Heart left ventricle (tissue), 16 donors: ENCODE data around the gene TOLLIP. TPM values are rescaled to one million over a fixed set of nuclear protein-coding genes. Genes with fewer than 3 reads are reported as not detected.
A peak's percentile ranks its signal among the peaks of the same experiment; 100 is the strongest.

ENCODE experiments used
- ATAC-seq, 4 donors: fragments of 200-7000 bp; cut with Tn5 transposase; one replicate each; pipeline ENCODE4 v1.9.1; 2020 to 2022; ENCODE audit warnings: moderate library complexity in 4 of 4, mild to moderate bottlenecking in 3 of 4, moderate number of reproducible peaks in 1 of 4
- DNase-seq, 5 donors: peaks; one replicate each; pipeline ENCODE4 v3.0.0-alpha.2; 2020
- H3K27ac ChIP-seq, 12 donors: fragments of 200-600 bp; sonication (generic) in 4 of 12; one replicate each; pipeline versions ENCODE4 v1.5.0 to v1.8.0; 2016 to 2022; ENCODE audit warnings: mild to moderate bottlenecking in 2 of 12
- H3K27me3 ChIP-seq, 9 donors: fragments of 200-600 bp; sonication (generic) in 2 of 9; one replicate each; pipeline versions ENCODE4 v1.5.1 to v1.8.0; 2016 to 2022; ENCODE audit warnings: mild to moderate bottlenecking in 3 of 9
- H3K36me3 ChIP-seq, 9 donors: fragments of 200-600 bp; sonication (generic) in 2 of 9; one replicate each; pipeline versions ENCODE4 v1.5.0 to v1.8.0; 2018 to 2022; ENCODE audit warnings: mild to moderate bottlenecking in 2 of 9
- H3K4me1 ChIP-seq, 12 donors: fragments of 200-600 bp; sonication (generic) in 4 of 12; one replicate each; pipeline versions ENCODE4 v1.5.0 to v1.8.0; 2016 to 2022; ENCODE audit warnings: mild to moderate bottlenecking in 3 of 12
- H3K4me3 ChIP-seq, 12 donors: fragments of 200-600 bp; sonication (generic) in 4 of 12; one replicate each; pipeline versions ENCODE4 v1.5.0 to v1.8.0; 2017 to 2022; ENCODE audit warnings: mild to moderate bottlenecking in 9 of 12, moderate library complexity in 4 of 12
- H3K9me3 ChIP-seq, 12 donors: fragments of 200-600 bp; sonication (generic) in 4 of 12; one replicate each; pipeline versions ENCODE4 v1.5.0 to v1.8.0; 2016 to 2022; ENCODE audit warnings: mild to moderate bottlenecking in 1 of 12
- CTCF ChIP-seq, 12 donors: fragments of 200-600 bp; sonication (generic) in 4 of 12; IDR thresholded peaks; one replicate each; pipeline versions ENCODE4 v1.5.0 to v1.8.0; 2018 to 2022; ENCODE audit warnings: antibody characterized with exemption in 12 of 12, mild to moderate bottlenecking in 5 of 12
- POLR2A ChIP-seq, 2 donors: fragments of 450-650 bp; IDR thresholded peaks; one replicate each; pipeline ENCODE4 v1.6.1; 2017; ENCODE audit warnings: antibody characterized with exemption in 2 of 2, mild to moderate bottlenecking in 2 of 2, moderate library complexity in 2 of 2
- WGBS, 4 donors: extraction: QIAGEN DNeasy Blood & Tissue Kit in 2 of 4; methylation state at CpG; one replicate each; pipeline versions ENCODE4 v1.1.5 to v1.1.7; 2013 to 2018; 5-methylcytosine and 5-hydroxymethylcytosine counted together
- intact Hi-C, 10 donors: fragments of 100-400 bp; cut with DNase I; formaldehyde crosslinking; loops; one replicate each; pipeline versions ENCODE4 v1.11.1 to v1.14.2; 2022
- microRNA-seq, 4 donors: library from miRNA; unstranded; fragments of <30 nt; microRNA quantifications; one replicate each; pipeline versions ENCODE4 to v1.2.0, GENCODE V29; 2017 to 2020
- polyA plus RNA-seq, 2 donors: library from polyadenylated mRNA; stranded (reverse); fragments of 200-250 nt; gene quantifications; one replicate each; pipeline ENCODE4 v1.2.3, GENCODE V29; 2013
- total RNA-seq, 9 donors: library from RNA; depleted of rRNA in 2 of 9; stranded (reverse); fragments of >200 nt in 2 of 9; fragmentation: NEBNext Ultra II Directional in 3 of 9; extraction: Animal tissue kit (Norgen Biotek cat#: 25700) in 3 of 9; gene quantifications; one replicate each; pipeline versions ENCODE4 v1.1.0 to v1.2.4, GENCODE V29; 2016 to 2023
- donor health status: ischemic (EF 13 %, LVEDD 7.1; RV severe dilation, severe dysfunction).
- donor health status: healthy with polysubstance abuse.
- donor health status: DM: no; HTN: yes; CAD: no.
- donor health status: DM: no; HTN: no; CAD: no.
- donor health status: ischemic (EF 25% LVEDD 6.9; RV normal size, moderate dysfunction).
- donor health status: ischemic (EF 25% LVEDD 5.7; RV mildly dilated, moderate dysfunction).
- donor health status: healthy.
- donor health status: DM: yes; HTN: yes; CAD: no.
- donor health status: ischemic (EF 35%, LVEDD 5.7; RV mildly dilated, moderate dysfunction).
- donor health status: nonischemic (EF 11% LVEDD 7.7; RV severe dilation, severe dysfunction).
- donor health status: DM: yes; HTN: yes; CAD: no.
- donor health status: PGD.
- donor health status: ischemic (EF 29% LVEDD 5.4; RV normal size, mild dysfunction).
- donor health status: nonischemic (EF 23%, LVEDD 6.1; RV moderate dilation, normal function).

Gene TOLLIP
- total and polyA plus RNA-seq, 11 donors: 27.4 to 57.2 (median 44.9) TPM

- Histone ChIP-seq H3K4me3 (no peak overlapping the region), H3K27me3 (peaks cover 19 to 86% (median 42%) of the 10 kb centered on the region in 9 donors), H3K9me3 (no peaks in the 10 kb centered on the region), H3K4me1 (no peaks in the 10 kb centered on the region), H3K36me3 (no peaks in the 10 kb centered on the region), H3K27ac (no peak overlapping the region)
- TF ChIP-seq POLR2A (IDR thresholded peaks at IDR 0.05) (no peak), CTCF (IDR thresholded peaks at IDR 0.05) (no peak)
- WGBS, 4 donors: 75 to 81% (median 78%) methylated on average over 25 to 29 of the region's 29 CpGs
- no peak for ATAC-seq
- intact Hi-C loops: no loop called here
- peak in 3 of 5 donors; percentile 16 to 61 (median 22) for DNase-seq
Measured at GRCh38 chr11:1225386-1226225, 83.8 kb downstream of the TOLLIP start.

GRCh38 chr11:1224491-1225385 lies 84.7 kb downstream of the TOLLIP start:
- intact Hi-C loops: no loop called here
- H3K4me3 ChIP-seq: no peak overlapping the region
- DNase-seq (peak in 3 of 5 donors; percentile 12 to 39 (median 13)), ATAC-seq (no peak)
- H3K27me3 ChIP-seq: peaks cover 24 to 87% (median 40%) of the 10 kb centered on the region in 9 donors
- H3K9me3 ChIP-seq: no peaks in the 10 kb centered on the region
- no peak overlapping the region for H3K27ac ChIP-seq
- 53 to 60% (median 55%) methylated on average over 23 to 27 of the region's 27 CpGs for WGBS, 4 donors
- TF ChIP-seq CTCF (IDR thresholded peaks at IDR 0.05) (no peak), POLR2A (IDR thresholded peaks at IDR 0.05) (no peak)
- no peaks in the 10 kb centered on the region for H3K36me3 ChIP-seq
- no peaks in the 10 kb centered on the region for H3K4me1 ChIP-seq

Small RNA genes lying within 50 kb of the gene (microRNA-seq; reads per million reads assigned to microRNA genes)
- 0 reads per million in 4 donors for gene MIR6744

Other genes with a start within 250 kb of the TOLLIP start
- gene MUC2, start 234.8 kb downstream of the TOLLIP start, total RNA-seq: under 1 TPM in 1 of 9 donors, not detected in 8; 0.07 TPM
- under 1 TPM in 1 of 2 donors, not detected in 1; 0.01 TPM for gene MUC2, start 234.8 kb downstream of the TOLLIP start, polyA plus RNA-seq
- not detected for gene MUC5AC, start 151.7 kb downstream of the TOLLIP start, total RNA-seq
- not detected for gene MUC5AC, start 151.7 kb downstream of the TOLLIP start, polyA plus RNA-seq
- not detected for gene MUC5B, start 86.6 kb downstream of the TOLLIP start, total RNA-seq
- gene MUC5B, start 86.6 kb downstream of the TOLLIP start, polyA plus RNA-seq: under 1 TPM in 1 of 2 donors, not detected in 1; 0.01 TPM
- under 1 TPM in 8 of 9 donors, not detected in 1; 0.16 to 0.85 (median 0.61) TPM for gene BRSK2, start 80.3 kb upstream of the TOLLIP start, total RNA-seq
- 1 to 10 TPM in 1 of 2 donors, under 1 TPM in 1; 0.26 to 1.3 TPM for gene BRSK2, start 80.3 kb upstream of the TOLLIP start, polyA plus RNA-seq
- 10 to 100 TPM; 35.5 to 53.7 (median 44.7) TPM for gene MOB2, start 177.1 kb upstream of the TOLLIP start, total RNA-seq
- 10 to 100 TPM; 27.4 to 61.1 TPM for gene MOB2, start 177.1 kb upstream of the TOLLIP start, polyA plus RNA-seq